ENCODE results near the gene ENPP6.

ENPP6 gene

GRCh38 chr4:184252136-184253071 lies 34.7 kb upstream of the ENPP6 start:
- no peak overlapping the region for H3K4me3 ChIP-seq (ENCODE audit: low read length)
- TF ChIP-seq, protein P1, sequence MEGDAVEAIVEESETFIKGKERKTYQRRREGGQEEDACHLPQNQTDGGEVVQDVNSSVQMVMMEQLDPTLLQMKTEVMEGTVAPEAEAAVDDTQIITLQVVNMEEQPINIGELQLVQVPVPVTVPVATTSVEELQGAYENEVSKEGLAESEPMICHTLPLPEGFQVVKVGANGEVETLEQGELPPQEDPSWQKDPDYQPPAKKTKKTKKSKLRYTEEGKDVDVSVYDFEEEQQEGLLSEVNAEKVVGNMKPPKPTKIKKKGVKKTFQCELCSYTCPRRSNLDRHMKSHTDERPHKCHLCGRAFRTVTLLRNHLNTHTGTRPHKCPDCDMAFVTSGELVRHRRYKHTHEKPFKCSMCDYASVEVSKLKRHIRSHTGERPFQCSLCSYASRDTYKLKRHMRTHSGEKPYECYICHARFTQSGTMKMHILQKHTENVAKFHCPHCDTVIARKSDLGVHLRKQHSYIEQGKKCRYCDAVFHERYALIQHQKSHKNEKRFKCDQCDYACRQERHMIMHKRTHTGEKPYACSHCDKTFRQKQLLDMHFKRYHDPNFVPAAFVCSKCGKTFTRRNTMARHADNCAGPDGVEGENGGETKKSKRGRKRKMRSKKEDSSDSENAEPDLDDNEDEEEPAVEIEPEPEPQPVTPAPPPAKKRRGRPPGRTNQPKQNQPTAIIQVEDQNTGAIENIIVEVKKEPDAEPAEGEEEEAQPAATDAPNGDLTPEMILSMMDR (conservative IDR thresholded peaks at IDR 0.05; ENCODE audit: low read depth, low read length), result no peak
- DNase-seq (ENCODE audit: low read depth), result no peak

DNA sequence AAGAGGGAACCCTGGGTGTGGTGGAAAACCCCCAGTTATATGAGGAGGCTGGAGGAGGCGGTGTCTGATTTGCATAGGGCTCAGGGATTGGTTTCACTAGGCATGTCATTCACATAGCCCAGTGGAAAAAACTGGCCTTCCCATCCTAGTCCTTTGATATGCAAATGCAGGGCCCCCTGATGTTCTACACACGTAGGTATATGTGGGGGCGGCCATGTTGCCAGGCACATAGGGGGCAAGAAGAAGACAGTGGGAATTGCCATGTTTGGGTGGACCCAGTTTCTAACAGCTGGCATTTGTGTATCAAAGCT lies 34.0 kb upstream of the ENPP6 start:
- TF ChIP-seq, protein P1 (conservative IDR thresholded peaks at IDR 0.05; ENCODE audit: low read depth, low read length), result no peak
- no peak overlapping the region for H3K4me3 ChIP-seq (ENCODE audit: low read length)
- DNase-seq (ENCODE audit: low read depth), result no peak

- H3K4me3 ChIP-seq (ENCODE audit: low read length), result no peak overlapping the region
- DNase-seq (ENCODE audit: low read depth), result peak; percentile 20
- TF ChIP-seq, protein P1 (conservative IDR thresholded peaks at IDR 0.05; ENCODE audit: low read depth, low read length), result peak; percentile 62
Measured at GRCh38 chr4:184250795-184251669, 33.4 kb upstream of the ENPP6 start.

DNA sequence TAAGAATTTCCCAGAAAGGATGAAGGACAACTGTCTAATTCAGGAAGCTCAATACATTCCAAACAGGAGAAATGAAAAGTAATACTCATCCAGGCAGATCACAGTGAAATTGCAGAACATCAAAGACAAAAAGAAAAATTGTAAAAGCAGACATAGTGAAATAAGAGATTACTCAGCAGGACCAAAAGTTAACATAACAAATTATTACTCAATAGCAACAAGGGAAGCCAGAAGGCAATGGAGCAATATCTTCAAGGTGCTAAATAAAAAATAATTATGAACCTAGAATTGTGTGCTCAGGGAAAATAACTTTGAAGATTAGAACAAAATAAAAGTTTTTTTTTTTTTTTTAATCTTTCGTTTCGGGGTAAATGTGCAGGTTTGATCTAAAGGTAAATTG lies 30.5 kb upstream of the ENPP6 start:
- DNase-seq (ENCODE audit: low read depth), result no peak
- TF ChIP-seq, protein P1 (conservative IDR thresholded peaks at IDR 0.05; ENCODE audit: low read depth, low read length), result no peak
- H3K4me3 ChIP-seq (ENCODE audit: low read length), result no peak overlapping the region

- TF ChIP-seq, protein P1 (conservative IDR thresholded peaks at IDR 0.05; ENCODE audit: low read depth, low read length), result no peak
- H3K4me3 ChIP-seq (ENCODE audit: low read length), result no peak overlapping the region
- DNase-seq (ENCODE audit: low read depth), result no peak
Measured at GRCh38 chr4:184247421-184247820, 29.7 kb upstream of the ENPP6 start.

DNA sequence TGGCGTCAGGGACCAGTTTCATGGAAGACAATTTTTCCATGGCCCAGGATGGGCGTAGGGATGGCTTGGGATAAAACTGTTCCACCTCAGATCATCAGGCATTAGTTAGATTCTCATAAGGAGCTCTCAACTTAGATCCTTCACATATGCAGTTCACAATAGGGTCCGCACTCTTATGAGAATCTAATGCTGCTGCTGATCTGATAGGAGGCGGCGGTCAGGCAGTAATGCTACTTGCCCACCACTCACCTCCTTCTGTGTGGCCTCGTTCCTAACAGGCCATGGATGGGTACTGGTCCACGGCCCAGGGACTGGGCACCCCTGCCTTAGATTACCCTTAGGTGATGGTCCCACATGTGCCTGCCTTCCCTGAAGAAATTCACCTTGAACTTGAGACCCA lies 28.8 kb upstream of the ENPP6 start:
- no peak for DNase-seq (ENCODE audit: low read depth)
- no peak overlapping the region for H3K4me3 ChIP-seq (ENCODE audit: low read length)
- TF ChIP-seq, protein P1 (conservative IDR thresholded peaks at IDR 0.05; ENCODE audit: low read depth, low read length), result no peak

Data from retinal pigment epithelial cell (primary cell).